Activated CD8-positive, alpha-beta memory T cell treated with anti-CD3 and anti-CD28 coated beads, Interleukin-2, amount 50 U/mL, for 24 hours (primary cell): ENCODE results near the gene SLC17A6.

Experiments
- DNase-seq: peaks from one replicate; pipeline ENCODE4 v3.0.0-alpha.2; 2020; ENCODE audit errors: extremely low read depth

The SLC17A6 gene

DNA sequence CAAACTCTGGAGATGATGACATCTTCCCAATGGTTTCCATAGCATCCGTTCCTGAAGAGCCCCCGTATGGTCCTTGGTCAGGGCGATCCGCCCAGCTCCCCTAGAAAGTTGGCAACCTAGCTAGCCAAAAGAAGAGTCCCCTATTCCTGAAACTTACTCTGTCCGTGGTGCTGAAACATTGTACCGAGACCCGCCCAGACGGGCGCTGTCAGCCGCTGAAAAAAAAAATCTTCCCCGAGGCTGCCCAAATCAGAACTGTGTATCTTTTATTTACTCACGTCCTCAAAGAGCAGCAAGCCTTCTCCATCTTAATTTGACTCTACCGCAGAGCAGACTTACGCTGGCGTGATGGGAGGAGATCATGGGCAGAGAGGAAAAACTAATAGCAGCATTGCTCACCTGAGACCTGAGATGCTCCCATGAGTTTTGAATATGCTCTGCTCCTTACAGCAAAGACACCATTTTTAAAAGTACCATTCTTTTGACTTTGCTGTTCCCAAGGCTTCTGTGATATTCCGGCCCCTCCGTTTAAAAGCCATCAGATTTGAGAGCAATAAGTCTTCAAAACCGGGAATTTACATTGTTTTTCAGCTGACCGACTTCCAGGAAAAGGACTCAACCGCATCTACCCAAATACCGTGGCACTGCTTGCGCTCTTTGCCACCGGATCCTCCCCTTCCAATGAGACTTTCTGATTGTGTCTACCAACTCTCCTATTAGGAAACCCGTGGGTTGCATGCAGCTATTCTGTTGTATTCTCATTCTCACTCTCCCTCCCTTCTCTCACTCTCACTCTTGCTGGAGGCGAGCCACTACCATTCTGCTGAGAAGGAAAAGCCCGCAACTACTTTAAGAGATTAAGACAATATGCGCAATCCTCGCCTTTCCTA lies at the start of gene SLC17A6:
TSS of gene SLC17A6 (plus strand) at position 786 of the 890 bp plus-strand sequence. CDS start 153 bp downstream, outside the sequence.
- DNase-seq = no peak

DNA sequence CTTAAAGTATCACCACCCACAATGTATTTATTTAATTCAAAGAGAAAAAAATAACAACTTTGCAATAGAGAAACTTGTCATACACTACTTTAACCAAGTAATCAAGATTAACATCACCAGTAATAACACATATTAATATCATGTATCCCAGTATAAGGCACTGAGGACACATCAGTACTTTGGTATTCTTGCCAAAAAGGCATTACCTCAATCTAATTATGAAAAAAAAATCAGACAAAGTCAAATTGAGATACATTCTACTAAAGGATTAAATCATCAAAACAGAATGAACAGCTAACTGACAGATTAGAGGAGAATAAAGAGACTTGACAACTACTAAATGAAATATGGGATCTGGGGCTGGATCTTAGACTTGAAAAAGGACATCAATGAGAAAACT lies 35.8 kb upstream of the SLC17A6 start:
- DNase-seq = no peak

DNA sequence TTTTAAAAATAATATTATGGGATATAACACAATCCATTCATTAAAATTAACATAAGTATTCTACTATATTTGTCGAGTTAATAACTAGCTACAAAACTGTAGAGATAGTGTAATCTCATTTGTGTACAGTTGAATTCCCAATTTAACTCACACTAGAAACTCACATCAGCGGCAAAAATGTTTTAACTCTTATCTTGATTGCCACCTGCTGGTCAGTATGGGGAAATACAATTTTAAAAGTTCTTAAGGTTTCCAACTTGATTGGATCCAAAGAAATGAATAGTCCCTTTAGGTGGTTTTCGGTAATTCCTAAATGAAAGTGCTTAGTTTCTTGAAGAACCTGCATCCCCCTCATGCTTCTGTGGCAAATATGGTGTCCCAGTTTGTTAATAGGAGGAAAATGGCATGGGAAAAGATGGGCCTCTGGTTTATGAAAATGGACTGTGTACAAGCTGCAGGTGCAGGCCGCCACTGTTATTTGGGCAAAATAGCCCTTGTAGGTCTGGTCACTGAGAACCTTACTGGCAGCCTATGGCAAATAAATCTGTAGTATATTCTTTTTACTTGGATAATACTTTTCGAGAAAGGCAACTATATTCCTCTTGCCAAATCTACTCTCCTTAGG lies 33.7 kb upstream of the SLC17A6 start:
- no peak for DNase-seq

DNA sequence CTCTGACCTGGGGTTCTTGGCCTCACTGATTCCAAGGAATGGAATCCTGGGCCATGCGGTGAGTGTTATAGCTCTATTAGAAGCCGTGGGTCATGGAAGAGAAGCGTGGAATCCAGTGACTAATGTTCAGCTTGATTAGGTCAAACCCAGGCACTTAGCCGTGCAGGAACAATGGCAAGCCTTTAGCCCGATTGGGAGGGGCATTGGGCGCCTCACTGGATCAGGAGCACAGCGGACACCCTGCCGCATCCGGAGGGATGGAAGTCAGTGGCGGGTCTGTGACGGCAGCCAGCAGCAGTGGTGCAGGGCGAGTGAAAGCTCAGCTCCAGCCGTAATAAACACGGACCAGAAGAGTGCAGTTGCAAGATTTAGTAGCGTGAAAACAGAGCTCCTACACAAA lies 20.5 kb upstream of the SLC17A6 start:
- DNase-seq = no peak

DNA sequence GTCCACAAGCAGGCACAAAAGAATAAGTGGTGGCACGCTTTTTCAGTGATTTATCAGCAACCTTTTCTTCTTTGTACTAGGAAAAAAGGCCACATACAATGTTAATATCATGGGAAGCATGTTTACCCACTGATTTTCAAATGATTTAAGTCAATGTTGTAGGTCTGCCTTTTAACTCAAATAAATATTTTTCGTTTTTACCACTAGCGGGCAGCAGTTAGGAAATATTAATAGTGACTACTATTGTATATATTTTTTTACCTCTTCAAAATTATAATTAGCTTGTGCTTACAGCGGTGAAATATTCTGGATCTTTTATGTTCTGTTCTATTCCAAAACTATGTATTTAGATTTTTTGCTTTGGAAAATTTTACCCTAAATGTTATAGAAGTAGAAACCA lies 6.4 kb upstream of the SLC17A6 start:
- no peak for DNase-seq

DNA sequence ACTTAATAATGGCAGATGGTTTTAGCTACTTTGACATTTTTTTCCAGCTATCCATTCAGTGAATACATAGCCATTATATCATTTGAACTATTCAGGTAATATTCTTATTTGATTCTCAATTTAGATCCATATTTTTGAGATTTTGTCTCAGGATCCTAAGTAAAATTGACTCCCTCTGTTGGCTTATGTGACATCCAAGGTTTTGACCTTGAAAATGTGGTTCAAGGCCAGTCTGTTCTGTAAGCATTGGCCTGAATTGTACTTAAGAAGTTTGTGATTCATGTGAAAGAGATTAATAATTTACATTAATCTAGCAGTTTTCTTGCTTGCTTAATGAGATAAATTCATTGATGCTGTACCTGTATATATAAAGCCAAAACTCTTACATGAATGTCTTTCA lies 1.6 kb upstream of the SLC17A6 start:
- DNase-seq = no peak

DNA sequence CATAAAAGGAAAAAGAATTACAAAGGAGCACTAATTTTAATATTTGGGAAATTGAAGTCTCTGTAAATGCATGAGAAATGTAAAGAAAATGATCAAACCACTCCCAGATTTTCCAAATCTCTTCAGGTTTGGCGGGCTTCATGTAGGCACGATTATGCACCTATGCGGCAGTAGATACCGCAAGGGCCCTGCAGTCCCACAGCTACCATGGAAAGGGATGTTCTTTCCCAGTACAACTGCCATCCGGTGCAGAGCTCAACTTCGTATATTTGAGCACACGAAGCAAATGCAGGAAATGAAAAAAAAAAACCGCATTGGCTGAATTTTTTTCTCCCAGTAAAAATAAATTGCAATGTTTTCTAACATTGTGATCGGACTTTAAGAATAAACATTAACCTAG lies 1.4 kb downstream of the SLC17A6 start:
- DNase-seq = no peak

DNA sequence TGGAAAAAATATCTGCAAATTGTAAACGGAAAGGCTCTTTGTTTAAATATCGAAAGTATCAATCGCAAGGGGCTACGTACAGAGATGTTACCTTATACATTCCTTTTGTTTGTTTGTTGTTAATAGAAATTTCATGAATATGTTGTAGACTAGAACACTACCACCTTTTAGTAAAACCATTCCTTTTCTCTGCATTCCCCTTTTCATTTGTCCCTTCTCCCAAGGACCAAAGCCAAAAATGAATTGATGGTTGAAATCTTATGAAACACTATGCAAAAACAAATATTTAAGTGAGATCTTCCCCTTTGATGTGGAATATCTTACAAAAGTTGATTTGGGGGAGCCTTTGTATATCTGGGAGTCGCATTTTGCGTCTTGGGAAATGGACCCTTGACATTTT lies 2.1 kb downstream of the SLC17A6 start:
- no peak for DNase-seq

DNA sequence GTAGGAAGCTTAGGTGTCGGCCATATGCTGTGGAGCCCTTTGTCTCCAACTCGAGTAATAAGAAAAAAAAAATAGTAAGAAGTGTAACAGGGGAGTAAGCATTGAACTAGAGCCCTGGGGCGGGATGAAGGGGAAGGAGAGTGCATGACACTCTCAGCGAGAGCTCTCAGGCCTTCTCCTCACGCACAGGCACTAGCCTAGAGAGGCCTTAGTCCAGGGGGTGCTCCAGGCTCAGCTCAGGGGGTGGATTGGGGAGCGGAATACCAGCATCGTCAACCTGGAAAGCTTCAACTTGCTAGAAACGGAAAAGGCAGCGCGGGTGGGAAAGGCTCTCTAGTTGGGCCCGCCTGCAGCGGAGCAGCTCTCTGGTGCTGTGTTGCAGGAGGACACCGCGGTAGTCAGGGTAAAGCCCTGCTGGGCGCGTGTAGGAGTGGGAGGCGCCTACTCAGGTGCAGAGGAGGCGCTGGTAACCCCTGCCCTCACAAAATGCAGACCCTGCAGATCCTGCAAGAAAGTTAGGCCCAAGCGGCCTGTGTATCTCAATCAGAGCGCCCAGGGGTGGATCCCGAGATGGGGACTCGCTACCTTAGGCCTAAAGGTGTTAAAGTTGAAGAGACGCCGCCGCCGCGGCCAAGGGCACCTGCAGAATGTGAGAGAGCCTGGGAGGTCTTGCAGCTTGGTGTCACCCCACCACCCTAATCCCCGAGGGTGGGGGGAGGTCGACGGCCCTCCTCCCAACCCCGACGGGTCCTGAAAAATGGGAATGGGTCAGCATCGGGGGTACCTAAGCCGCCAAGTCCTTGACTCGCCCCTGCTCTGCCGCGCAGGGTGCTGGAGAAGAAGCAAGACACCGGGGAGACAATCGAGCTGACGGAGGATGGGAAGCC lies 2.8 kb downstream of the SLC17A6 start:
- no peak for DNase-seq

DNA sequence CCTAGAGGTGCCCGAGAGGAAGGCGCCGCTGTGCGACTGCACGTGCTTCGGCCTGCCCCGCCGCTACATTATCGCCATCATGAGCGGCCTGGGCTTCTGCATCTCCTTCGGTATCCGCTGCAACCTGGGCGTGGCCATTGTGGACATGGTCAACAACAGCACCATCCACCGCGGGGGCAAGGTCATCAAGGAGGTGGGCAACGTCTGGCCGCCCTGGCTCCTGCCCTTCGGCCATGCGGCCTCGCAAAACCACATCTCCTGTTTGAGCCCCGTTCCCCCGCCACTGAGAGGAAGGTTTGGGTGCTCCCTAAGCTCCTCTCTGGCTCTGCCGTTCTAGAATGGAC lies 3.4 kb downstream of the SLC17A6 start:
- DNase-seq = no peak

DNA sequence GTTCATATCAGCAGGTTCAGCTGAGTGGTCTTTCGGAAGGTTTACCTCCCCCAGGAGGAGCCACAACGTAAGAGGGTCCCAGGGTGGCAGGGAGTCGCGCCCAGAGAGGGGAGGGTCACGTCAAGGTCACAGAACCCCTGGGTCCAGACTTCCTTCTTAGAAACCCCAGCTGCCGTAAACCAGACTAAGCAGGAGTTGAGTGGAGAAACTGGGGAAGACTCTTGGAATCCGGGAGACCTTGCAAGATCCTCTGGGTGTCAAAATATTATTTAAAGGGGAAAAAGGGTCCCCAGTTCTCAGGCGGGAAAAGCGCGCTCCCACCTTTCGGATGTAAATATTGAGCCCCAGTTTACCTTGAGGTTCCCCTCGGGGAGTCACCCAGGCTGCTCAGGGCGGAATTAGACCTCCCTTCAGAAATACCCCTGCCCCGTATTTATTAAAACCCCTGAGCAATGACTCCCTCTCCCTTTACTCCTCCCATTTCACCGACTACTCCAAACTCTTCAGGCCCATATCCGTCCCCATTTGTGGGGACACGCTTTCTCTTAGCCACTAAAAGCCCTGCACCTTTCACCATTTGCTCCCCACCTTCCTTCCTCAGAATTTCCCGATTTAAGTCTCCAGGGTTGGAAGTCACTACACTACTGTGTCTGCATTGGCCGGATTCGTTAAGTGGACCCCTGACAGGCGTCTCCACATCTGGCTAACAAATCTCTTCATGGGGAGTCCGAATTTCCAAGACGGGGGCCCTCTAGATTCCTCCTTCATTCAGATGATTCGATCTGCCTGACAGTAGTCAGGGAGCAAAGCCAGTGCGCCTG lies 4.2 kb downstream of the SLC17A6 start:
- DNase-seq = no peak

DNA sequence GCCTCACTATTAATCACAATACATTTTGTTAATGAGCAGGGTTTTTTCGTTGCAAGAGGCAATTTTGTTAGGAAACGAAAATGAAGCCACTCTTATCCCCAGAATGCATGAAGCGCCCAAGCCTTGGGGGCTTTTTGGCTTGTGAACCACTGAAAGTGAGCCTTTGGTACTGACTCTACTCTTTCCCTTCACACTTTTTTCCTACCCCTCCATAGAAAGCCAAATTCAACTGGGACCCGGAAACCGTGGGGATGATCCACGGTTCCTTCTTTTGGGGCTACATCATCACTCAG lies 4.8 kb downstream of the SLC17A6 start:
- DNase-seq = no peak

DNA sequence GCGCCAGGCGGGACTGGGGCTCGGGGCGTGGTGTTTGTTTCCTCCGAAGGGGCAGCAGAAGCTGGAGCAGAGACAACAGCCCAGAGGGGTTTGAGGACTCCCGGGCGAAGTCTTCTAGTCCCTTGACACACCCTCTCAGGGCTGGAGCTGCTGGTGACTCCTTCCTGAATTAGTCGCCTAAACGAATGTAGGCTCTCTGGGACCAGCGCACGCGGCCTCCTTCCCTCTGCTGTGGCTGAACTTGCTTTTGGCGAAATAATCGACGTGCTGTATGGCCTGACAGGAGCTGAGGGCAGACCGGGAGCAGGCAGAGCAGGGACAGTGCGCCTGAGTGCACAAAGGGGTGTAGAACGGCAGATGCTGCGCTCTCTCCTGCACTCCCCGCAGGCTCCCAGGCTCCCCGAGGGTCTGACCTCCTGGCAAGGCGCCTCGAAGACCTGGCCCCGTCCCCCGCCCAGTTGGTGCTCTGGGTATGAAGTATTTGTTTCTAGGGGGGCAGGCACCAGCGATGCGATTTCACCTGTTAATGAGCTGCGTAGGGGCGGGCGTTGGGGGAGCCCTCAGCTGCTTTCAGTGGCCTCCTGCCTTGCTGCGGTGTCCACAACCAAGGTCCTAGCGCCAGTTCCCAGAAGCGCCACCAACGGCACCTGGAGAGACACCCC lies 5.3 kb downstream of the SLC17A6 start:
- no peak for DNase-seq

DNA sequence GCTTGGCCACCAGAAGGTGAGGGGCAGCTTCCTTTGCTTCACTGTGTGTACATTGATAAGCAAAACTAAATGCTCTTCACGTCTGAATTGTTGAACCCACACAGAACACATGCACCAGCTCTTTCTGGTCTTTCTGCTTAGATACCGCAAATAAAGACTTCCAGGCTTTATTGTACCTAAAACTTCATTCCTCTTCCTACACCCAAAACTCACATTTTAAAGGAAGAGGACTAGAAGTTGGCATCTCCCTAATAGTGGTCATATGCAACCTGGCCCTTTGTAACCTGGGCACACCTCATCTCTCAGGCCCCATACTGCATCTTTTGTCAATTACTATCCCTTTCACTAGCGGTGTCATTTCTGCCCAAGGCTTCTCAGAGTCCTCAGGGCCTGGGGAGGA lies 5.9 kb downstream of the SLC17A6 start:
- DNase-seq = no peak

DNA sequence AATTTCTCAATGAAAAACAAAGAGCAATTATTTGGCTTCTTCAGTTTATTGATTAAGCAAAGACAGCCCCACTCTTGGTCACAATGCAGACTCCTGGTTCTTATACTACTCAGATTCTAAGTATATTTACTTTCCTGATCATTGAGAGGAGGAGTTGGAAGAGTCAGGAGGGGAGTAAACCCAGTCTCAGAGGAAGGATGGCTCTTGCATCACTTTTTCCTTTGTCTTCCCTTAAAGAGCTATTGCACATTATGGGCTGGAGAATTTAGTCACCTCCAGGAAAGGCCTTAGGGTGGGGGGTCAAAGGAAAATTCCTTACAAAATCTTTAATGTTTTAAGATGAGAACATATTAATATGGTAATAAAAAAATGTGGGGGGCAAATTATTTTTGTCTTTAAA lies 8.1 kb downstream of the SLC17A6 start:
- no peak for DNase-seq

DNA sequence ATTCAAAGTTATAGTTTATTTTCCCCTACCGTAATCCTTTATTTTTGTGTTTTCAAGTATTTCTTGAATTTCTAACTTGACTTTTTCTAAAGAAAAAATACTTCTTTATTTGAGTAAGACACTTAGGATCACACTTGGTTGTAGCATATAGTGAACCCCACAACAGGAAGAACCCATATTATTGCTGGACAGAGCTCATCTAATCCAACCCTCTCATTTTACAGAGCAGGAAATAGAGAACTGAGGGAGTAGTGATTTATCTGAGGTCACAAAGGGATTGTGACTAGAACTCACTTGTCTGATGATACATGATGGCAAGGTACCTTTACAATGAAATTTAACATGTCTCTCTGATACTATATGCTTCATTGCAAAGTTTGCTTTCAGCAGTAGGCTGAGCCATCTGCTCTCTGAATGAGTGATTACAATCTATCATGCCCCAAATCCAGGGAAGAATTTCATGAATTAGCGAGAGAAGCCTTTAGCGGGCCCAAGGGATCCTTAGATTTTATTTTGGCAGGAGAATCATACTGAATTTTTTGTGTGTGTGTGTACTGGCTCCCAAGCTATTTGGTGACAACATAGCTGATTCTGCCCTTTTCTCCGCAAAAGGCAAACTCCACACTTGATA lies 9.8 kb downstream of the SLC17A6 start:
- DNase-seq = no peak

DNA sequence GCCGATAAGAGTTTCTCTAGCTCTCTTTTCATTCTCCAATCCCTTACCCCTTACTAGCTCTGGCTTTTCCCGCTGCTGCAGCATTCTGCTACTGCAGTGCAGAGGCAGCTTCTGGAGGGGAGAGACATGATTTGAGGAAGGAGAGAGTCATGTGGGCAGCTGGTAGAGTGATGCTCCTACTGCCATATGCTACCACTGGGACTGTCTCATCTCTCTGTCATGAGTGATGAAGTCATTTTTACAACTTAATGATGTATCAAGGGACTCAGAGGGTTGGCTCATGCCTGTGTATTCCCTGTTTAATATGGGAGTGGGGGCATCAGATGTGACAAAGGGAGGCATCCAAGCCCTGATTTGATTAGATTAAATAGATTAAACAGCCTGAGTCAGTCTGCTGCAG lies 11.3 kb downstream of the SLC17A6 start:
- no peak for DNase-seq

DNA sequence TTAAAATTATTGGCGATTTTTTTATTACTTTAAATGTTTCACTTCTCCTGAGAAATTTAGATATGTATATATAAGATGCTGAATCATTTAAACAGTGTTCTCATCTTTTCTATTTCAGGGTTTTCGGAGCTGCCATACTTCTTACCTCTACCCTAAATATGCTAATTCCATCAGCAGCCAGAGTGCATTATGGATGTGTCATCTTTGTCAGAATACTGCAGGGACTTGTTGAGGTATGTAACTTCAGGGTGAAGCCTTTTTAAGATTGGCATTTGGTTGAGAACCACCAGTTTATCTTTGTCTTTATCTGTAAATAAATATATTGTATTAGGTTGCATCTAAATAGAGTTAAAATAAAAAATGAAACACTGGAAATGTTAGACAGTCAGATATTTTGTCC lies 21.1 kb downstream of the SLC17A6 start:
- DNase-seq = no peak

DNA sequence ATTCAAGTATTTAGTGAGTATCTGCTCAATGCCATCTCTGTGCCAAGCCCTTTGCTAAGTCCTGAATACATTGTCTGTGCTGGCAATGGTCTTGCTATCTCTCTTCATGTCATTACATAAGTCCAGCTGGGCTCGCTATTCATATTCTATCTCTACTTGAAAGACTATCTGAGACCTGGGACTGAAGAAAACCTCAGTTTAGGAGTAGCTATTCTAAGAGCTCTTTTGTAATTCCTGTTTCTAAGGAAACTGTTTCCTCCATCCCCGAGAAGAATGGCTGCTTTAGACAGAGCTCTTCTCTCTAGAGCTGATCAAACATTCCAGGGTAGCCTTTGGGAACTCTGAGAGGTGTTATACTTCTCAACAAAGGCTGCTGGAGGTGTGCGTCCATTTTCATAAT lies 33.0 kb downstream of the SLC17A6 start:
- no peak for DNase-seq

DNA sequence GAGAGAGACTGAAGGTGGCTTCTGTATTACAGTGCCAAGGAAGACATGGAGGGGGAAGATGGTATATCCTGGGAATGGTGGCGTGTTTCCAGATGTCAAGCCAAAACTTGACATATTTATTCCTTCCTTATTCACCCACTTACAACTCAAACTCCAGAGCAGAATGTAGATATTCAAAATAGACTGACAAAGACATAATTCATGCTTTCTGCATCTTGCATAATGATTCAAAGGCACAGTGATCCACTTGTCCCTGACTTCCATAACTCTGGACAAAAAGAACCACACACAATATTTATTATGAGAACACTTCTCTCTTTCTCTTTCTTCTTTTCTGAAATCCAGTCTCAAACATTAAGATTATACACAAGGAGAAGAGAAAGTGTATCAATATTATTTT lies 48.9 kb downstream of the SLC17A6 start:
- DNase-seq = no peak
